Measurements from ENCODE around the gene KRT27. TPM values are rescaled to one million over a fixed set of nuclear protein-coding genes. Genes with fewer than 3 reads are reported as not detected.

KRT27 gene
- total and polyA plus RNA-seq, 3 experiments from 2014 or later: not detected

GRCh38 chr17:40793832-40794231 lies 11.5 kb upstream of the KRT27 start:
- H3K36me3 Mint-ChIP-seq: no peaks in the 10 kb centered on the region
- no peaks in the 10 kb centered on the region for H3K36me3 ChIP-seq (ENCODE audit: insufficient read depth, low read length)
- no peak overlapping the region for H3K27ac ChIP-seq (ENCODE audit: low read depth, low read length)
- no peaks in the 10 kb centered on the region for H3K4me1 Mint-ChIP-seq
- ChIA-PET POLR2A (no interaction called here), CTCF (no interaction called here)
- no peak overlapping the region for H3K27ac Mint-ChIP-seq
- H3K4me3 ChIP-seq (ENCODE audit: low read length): no peak overlapping the region
- no peaks in the 10 kb centered on the region for H3K9me3 ChIP-seq (ENCODE audit: low read length)
- H3K27me3 ChIP-seq (ENCODE audit: insufficient read depth, low read length, poor library complexity, severe bottlenecking): peaks cover 6% of the 10 kb centered on the region
- no peaks in the 10 kb centered on the region for H3K4me1 ChIP-seq (ENCODE audit: insufficient read depth, low read length)
- H3K27me3 Mint-ChIP-seq: peaks cover 28 to 47% of the 10 kb centered on the region in 2 donors
- no peak overlapping the region for H3K4me3 Mint-ChIP-seq
- H3K9me3 Mint-ChIP-seq: no peaks in the 10 kb centered on the region
- DNase-seq: no peak

GRCh38 chr17:40791787-40792436 lies 9.6 kb upstream of the KRT27 start:
- Mint-ChIP-seq H3K27ac (no peak overlapping the region), H3K9me3 (no peaks in the 10 kb centered on the region), H3K4me3 (no peak overlapping the region), H3K27me3 (peaks cover 21 to 38% of the 10 kb centered on the region in 2 donors), H3K36me3 (no peaks in the 10 kb centered on the region), H3K4me1 (no peaks in the 10 kb centered on the region)
- Histone ChIP-seq H3K4me1 (ENCODE audit: insufficient read depth, low read length) (no peaks in the 10 kb centered on the region), H3K4me3 (ENCODE audit: low read length) (no peak overlapping the region), H3K36me3 (ENCODE audit: insufficient read depth, low read length) (no peaks in the 10 kb centered on the region), H3K27ac (ENCODE audit: low read depth, low read length) (no peak overlapping the region), H3K9me3 (ENCODE audit: low read length) (no peaks in the 10 kb centered on the region), H3K27me3 (ENCODE audit: insufficient read depth, low read length, poor library complexity, severe bottlenecking) (peaks cover 6% of the 10 kb centered on the region)
- ChIA-PET CTCF (no interaction called here), POLR2A (no interaction called here)
- DNase-seq: no peak

- H3K4me3 Mint-ChIP-seq: no peak overlapping the region
- H3K4me1 Mint-ChIP-seq: no peaks in the 10 kb centered on the region
- H3K9me3 Mint-ChIP-seq: no peaks in the 10 kb centered on the region
- no peaks in the 10 kb centered on the region for H3K36me3 ChIP-seq (ENCODE audit: insufficient read depth, low read length)
- H3K36me3 Mint-ChIP-seq: no peaks in the 10 kb centered on the region
- ChIA-PET POLR2A (no interaction called here), CTCF (no interaction called here)
- no peak overlapping the region for H3K27ac Mint-ChIP-seq
- DNase-seq: no peak
- peaks cover 6% of the 10 kb centered on the region for H3K27me3 ChIP-seq (ENCODE audit: insufficient read depth, low read length, poor library complexity, severe bottlenecking)
- no peak overlapping the region for H3K4me3 ChIP-seq (ENCODE audit: low read length)
- no peaks in the 10 kb centered on the region for H3K9me3 ChIP-seq (ENCODE audit: low read length)
- H3K4me1 ChIP-seq (ENCODE audit: insufficient read depth, low read length): no peaks in the 10 kb centered on the region
- H3K27ac ChIP-seq (ENCODE audit: low read depth, low read length): no peak overlapping the region
- H3K27me3 Mint-ChIP-seq: peaks cover 16 to 32% of the 10 kb centered on the region in 2 donors
Observed at GRCh38 chr17:40791111-40791510, 8.8 kb upstream of the KRT27 start.

- no peak overlapping the region for H3K4me3 ChIP-seq (ENCODE audit: low read length)
- CTCF ChIA-PET: interaction anchor here (0.6 kb wide), 1 partner anchor 1200 kb away, joined by 3 read pairs; no protein-coding TSS in a partner anchor
- Mint-ChIP-seq H3K4me1 (peaks cover 0 to 8% (median 4%) of the 10 kb centered on the region in 3 donors), H3K4me3 (peak overlapping the region in 3 of 7 donors; percentile 15 to 59 (median 29)), H3K9me3 (peaks cover 0 to 2% (median 0%) of the 10 kb centered on the region in 5 donors), H3K36me3 (no peaks in the 10 kb centered on the region), H3K27me3 (peaks cover 45 to 84% of the 10 kb centered on the region in 2 donors), H3K27ac (no peak overlapping the region)
- no peaks in the 10 kb centered on the region for H3K4me1 ChIP-seq (ENCODE audit: insufficient read depth, low read length)
- no peak overlapping the region for H3K27ac ChIP-seq (ENCODE audit: low read depth, low read length)
- peaks cover 19% of the 10 kb centered on the region for H3K27me3 ChIP-seq (ENCODE audit: insufficient read depth, low read length, poor library complexity, severe bottlenecking)
- peak in 1 of 5 donors; percentile 2 for DNase-seq
- no peaks in the 10 kb centered on the region for H3K36me3 ChIP-seq (ENCODE audit: insufficient read depth, low read length)
- POLR2A ChIA-PET: no interaction called here
- H3K9me3 ChIP-seq (ENCODE audit: low read length): no peaks in the 10 kb centered on the region
Observed at GRCh38 chr17:40779181-40779909, 3.0 kb downstream of the KRT27 start.

DNA sequence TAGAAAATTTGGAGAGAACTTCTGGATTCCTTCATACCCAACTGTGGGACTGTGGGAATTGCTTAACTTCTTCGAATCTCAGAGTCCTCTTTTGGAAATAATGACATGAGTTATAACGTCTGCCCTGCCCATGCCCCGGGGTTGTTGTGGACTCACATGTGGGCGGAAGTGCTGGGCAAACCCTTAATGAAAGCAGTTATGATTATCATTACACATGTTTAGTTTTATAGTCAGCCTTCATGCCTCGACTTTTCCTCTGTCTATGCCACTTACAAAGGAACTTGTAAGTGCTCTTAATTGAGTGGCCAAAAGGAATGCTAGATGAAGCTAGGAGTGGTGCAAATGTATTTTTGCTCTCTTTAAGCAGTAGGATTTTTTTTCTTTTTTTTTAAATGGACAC lies 3.9 kb downstream of the KRT27 start:
- H3K9me3 Mint-ChIP-seq: peaks cover 0 to 2% (median 0%) of the 10 kb centered on the region in 5 donors
- ChIA-PET CTCF (no interaction called here), POLR2A (no interaction called here)
- H3K27me3 Mint-ChIP-seq: peaks cover 44 to 86% of the 10 kb centered on the region in 2 donors
- no peak overlapping the region for H3K4me3 ChIP-seq (ENCODE audit: low read length)
- H3K27me3 ChIP-seq (ENCODE audit: insufficient read depth, low read length, poor library complexity, severe bottlenecking): peaks cover 19% of the 10 kb centered on the region
- H3K27ac Mint-ChIP-seq: no peak overlapping the region
- H3K36me3 Mint-ChIP-seq: no peaks in the 10 kb centered on the region
- peaks cover 0 to 8% (median 4%) of the 10 kb centered on the region in 3 donors for H3K4me1 Mint-ChIP-seq
- H3K36me3 ChIP-seq (ENCODE audit: insufficient read depth, low read length): no peaks in the 10 kb centered on the region
- no peaks in the 10 kb centered on the region for H3K4me1 ChIP-seq (ENCODE audit: insufficient read depth, low read length)
- H3K4me3 Mint-ChIP-seq: no peak overlapping the region
- no peaks in the 10 kb centered on the region for H3K9me3 ChIP-seq (ENCODE audit: low read length)
- DNase-seq: no peak
- no peak overlapping the region for H3K27ac ChIP-seq (ENCODE audit: low read depth, low read length)

- CTCF ChIA-PET: interaction anchor here (1.6 kb wide), 2 partner anchors 15 to 771 kb away, joined by 3 to 4 read pairs; no protein-coding TSS in a partner anchor
- no peaks in the 10 kb centered on the region for H3K36me3 ChIP-seq (ENCODE audit: insufficient read depth, low read length)
- POLR2A ChIA-PET: no interaction called here
- Mint-ChIP-seq H3K4me1 (peaks cover 0 to 8% (median 4%) of the 10 kb centered on the region in 3 donors), H3K27ac (peak overlapping the region in 1 of 8 donors; percentile 20), H3K9me3 (peaks cover 0 to 2% (median 0%) of the 10 kb centered on the region in 5 donors), H3K27me3 (peaks cover 42 to 83% of the 10 kb centered on the region in 2 donors), H3K36me3 (no peaks in the 10 kb centered on the region), H3K4me3 (no peak overlapping the region)
- H3K27me3 ChIP-seq (ENCODE audit: insufficient read depth, low read length, poor library complexity, severe bottlenecking): peaks cover 21% of the 10 kb centered on the region
- no peak for DNase-seq
- no peak overlapping the region for H3K4me3 ChIP-seq (ENCODE audit: low read length)
- no peaks in the 10 kb centered on the region for H3K9me3 ChIP-seq (ENCODE audit: low read length)
- no peaks in the 10 kb centered on the region for H3K4me1 ChIP-seq (ENCODE audit: insufficient read depth, low read length)
- H3K27ac ChIP-seq (ENCODE audit: low read depth, low read length): no peak overlapping the region
Observed at GRCh38 chr17:40777971-40778370, 4.4 kb downstream of the KRT27 start.

GRCh38 chr17:40777459-40777858 lies 4.9 kb downstream of the KRT27 start:
- H3K4me1 Mint-ChIP-seq: peaks cover 0 to 8% (median 4%) of the 10 kb centered on the region in 3 donors
- H3K9me3 Mint-ChIP-seq: peaks cover 0 to 2% (median 0%) of the 10 kb centered on the region in 5 donors
- Histone ChIP-seq H3K27ac (ENCODE audit: low read depth, low read length) (no peak overlapping the region), H3K27me3 (ENCODE audit: insufficient read depth, low read length, poor library complexity, severe bottlenecking) (peaks cover 26% of the 10 kb centered on the region), H3K36me3 (ENCODE audit: insufficient read depth, low read length) (no peaks in the 10 kb centered on the region), H3K4me3 (ENCODE audit: low read length) (no peak overlapping the region), H3K4me1 (ENCODE audit: insufficient read depth, low read length) (no peaks in the 10 kb centered on the region), H3K9me3 (ENCODE audit: low read length) (no peaks in the 10 kb centered on the region)
- no peaks in the 10 kb centered on the region for H3K36me3 Mint-ChIP-seq
- DNase-seq: no peak
- no peak overlapping the region for H3K4me3 Mint-ChIP-seq
- CTCF ChIA-PET: interaction anchor here (1.6 kb wide), 2 partner anchors 15 to 771 kb away, joined by 3 to 4 read pairs; no protein-coding TSS in a partner anchor
- peaks cover 45 to 83% of the 10 kb centered on the region in 2 donors for H3K27me3 Mint-ChIP-seq
- H3K27ac Mint-ChIP-seq: no peak overlapping the region
- POLR2A ChIA-PET: no interaction called here

GRCh38 chr17:40775945-40776344 lies 6.4 kb downstream of the KRT27 start:
- ChIA-PET CTCF (no interaction called here), POLR2A (no interaction called here)
- Histone ChIP-seq H3K27me3 (ENCODE audit: insufficient read depth, low read length, poor library complexity, severe bottlenecking) (peaks cover 27% of the 10 kb centered on the region), H3K4me1 (ENCODE audit: insufficient read depth, low read length) (no peaks in the 10 kb centered on the region), H3K27ac (ENCODE audit: low read depth, low read length) (no peak overlapping the region), H3K36me3 (ENCODE audit: insufficient read depth, low read length) (no peaks in the 10 kb centered on the region), H3K9me3 (ENCODE audit: low read length) (no peaks in the 10 kb centered on the region), H3K4me3 (ENCODE audit: low read length) (no peak overlapping the region)
- H3K27me3 Mint-ChIP-seq: peaks cover 45 to 81% of the 10 kb centered on the region in 2 donors
- H3K27ac Mint-ChIP-seq: no peak overlapping the region
- no peak overlapping the region for H3K4me3 Mint-ChIP-seq
- no peak for DNase-seq
- H3K4me1 Mint-ChIP-seq: peaks cover 0 to 8% (median 4%) of the 10 kb centered on the region in 3 donors
- H3K9me3 Mint-ChIP-seq: peaks cover 0 to 2% (median 0%) of the 10 kb centered on the region in 5 donors
- H3K36me3 Mint-ChIP-seq: no peaks in the 10 kb centered on the region
